ENCODE data around the gene TNIK.

TNIK gene

GRCh38 chr3:171026597-171027293 is 433.5 kb downstream of the TNIK start, which contains the start of gene SLC2A2:
SLC2A2 (minus strand) TSS chr3:171026720; CDS start chr3:171026670, 50 bp downstream.
- no peak for DNase-seq (ENCODE audit: low spot score)

GRCh38 chr3:171023566-171023965 is 436.6 kb downstream of the TNIK start:
- no peak for DNase-seq (ENCODE audit: low spot score)

- no peak for DNase-seq (ENCODE audit: low spot score)
Observed at GRCh38 chr3:171021377-171021776, 438.8 kb downstream of the TNIK start.

- no peak for DNase-seq (ENCODE audit: low spot score)
Observed at GRCh38 chr3:171018156-171018935, 441.9 kb downstream of the TNIK start.

DNA sequence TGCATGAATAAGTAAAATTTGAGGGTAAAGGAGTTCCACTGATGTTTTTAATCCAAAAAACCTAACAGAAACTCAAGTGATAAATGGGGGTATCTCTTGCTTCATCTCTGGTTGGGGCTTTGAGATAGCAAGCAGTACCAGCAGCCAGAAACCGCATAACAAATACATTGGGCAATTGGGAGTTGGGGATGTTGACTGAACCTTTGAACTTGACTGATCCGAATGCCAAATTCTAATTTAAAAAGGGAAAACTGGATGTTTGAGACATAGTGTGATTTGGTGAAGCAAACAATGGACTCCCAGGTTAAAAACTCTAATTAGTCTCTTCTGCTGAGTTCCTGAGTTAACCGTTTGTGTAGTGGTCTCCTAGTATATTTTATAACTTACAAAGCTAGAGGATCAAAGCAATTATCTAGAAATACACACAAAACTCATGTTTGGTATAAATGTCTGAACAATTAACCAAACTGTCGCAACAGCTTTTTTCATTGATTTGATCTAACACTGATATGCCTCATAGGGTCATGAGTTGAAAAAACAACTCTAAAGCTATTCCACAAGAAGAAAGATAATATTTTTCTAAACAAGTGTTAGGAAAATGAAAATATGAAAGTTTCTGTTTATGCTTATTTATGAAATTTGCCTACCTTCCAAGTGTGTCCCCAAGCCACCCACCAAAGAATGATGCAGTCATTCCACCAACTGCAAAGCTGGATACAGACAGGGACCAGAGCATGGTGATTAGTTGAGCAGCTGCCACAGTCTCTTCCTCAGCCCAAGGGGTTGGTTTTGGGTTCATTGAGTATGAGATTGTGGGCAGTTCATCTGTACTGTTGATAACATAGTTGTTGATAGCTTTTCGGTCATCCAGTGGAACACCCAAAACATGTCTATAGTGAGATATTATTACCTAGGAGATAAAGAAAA is 446.1 kb downstream of the TNIK start:
- no peak for DNase-seq (ENCODE audit: low spot score)

GRCh38 chr3:171011873-171012336 is 448.3 kb downstream of the TNIK start:
- DNase-seq (ENCODE audit: low spot score): no peak
